ENCODE data around the gene BAIAP2L2.

BAIAP2L2 gene

GRCh38 chr22:38068641-38069371 is 41.7 kb downstream of the BAIAP2L2 start:
- TF ChIP-seq CTCF (IDR thresholded peaks at IDR 0.05; ENCODE audit: low read depth, low read length), result no peak
- no peak for DNase-seq (ENCODE audit: low read depth, low spot score)
- in situ Hi-C loops (cut with HindIII; ENCODE audit: low sequenced_read_pairs), result no loop called here
- no peak overlapping the region for H3K4me3 ChIP-seq (ENCODE audit: low read depth, low read length)

GRCh38 chr22:38067761-38068360 is 42.6 kb downstream of the BAIAP2L2 start:
- in situ Hi-C loops (cut with HindIII; ENCODE audit: low sequenced_read_pairs), result no loop called here
- no peak overlapping the region for H3K4me3 ChIP-seq (ENCODE audit: low read depth, low read length)
- TF ChIP-seq CTCF (IDR thresholded peaks at IDR 0.05; ENCODE audit: low read depth, low read length), result no peak
- DNase-seq (ENCODE audit: low read depth, low spot score), result no peak

- no peak for DNase-seq (ENCODE audit: low read depth, low spot score)
- in situ Hi-C loops (cut with HindIII; ENCODE audit: low sequenced_read_pairs), result no loop called here
- H3K4me3 ChIP-seq (ENCODE audit: low read depth, low read length), result no peak overlapping the region
- no peak for TF ChIP-seq CTCF (IDR thresholded peaks at IDR 0.05; ENCODE audit: low read depth, low read length)
Measured at GRCh38 chr22:38067028-38067415, 43.5 kb downstream of the BAIAP2L2 start.

GRCh38 chr22:38066381-38067027 is 44.0 kb downstream of the BAIAP2L2 start:
- in situ Hi-C loops (cut with HindIII; ENCODE audit: low sequenced_read_pairs), result no loop called here
- no peak for TF ChIP-seq CTCF (IDR thresholded peaks at IDR 0.05; ENCODE audit: low read depth, low read length)

GRCh38 chr22:38065539-38065938 is 44.9 kb downstream of the BAIAP2L2 start:
- in situ Hi-C loops (cut with HindIII; ENCODE audit: low sequenced_read_pairs), result no loop called here
- no peak for TF ChIP-seq CTCF (IDR thresholded peaks at IDR 0.05; ENCODE audit: low read depth, low read length)
- H3K4me3 ChIP-seq (ENCODE audit: low read depth, low read length), result no peak overlapping the region
- DNase-seq (ENCODE audit: low read depth, low spot score), result no peak

More at GRCh38 chr22:38066381-38067027, 44.0 kb downstream of the BAIAP2L2 start:
- H3K4me3 ChIP-seq (ENCODE audit: low read depth, low read length), result no peak overlapping the region
- DNase-seq (ENCODE audit: low read depth, low spot score), result no peak

- H3K4me3 ChIP-seq (ENCODE audit: low read depth, low read length), result no peak overlapping the region
- no peak for TF ChIP-seq CTCF (IDR thresholded peaks at IDR 0.05; ENCODE audit: low read depth, low read length)
- DNase-seq (ENCODE audit: low read depth, low spot score), result no peak
- in situ Hi-C loops (cut with HindIII; ENCODE audit: low sequenced_read_pairs), result no loop called here
Measured at GRCh38 chr22:38062791-38063190, 47.7 kb downstream of the BAIAP2L2 start.

Measured in astrocyte of the spinal cord (primary cell).